HUES6 (cell line): ENCODE data around the gene HLA-DMB.
"Not testable (repeated sequence)": the region's sequence is repeated elsewhere in the genome, so short reads cannot be mapped to it uniquely, and the experiment has no call there.

Experiments used
- H3K27ac ChIP-seq: 2 replicates; pipeline ENCODE4 v1.7.0; 2013; ENCODE audit warnings: low read depth, mild to moderate bottlenecking, low read length, inconsistent platforms
- H3K27me3 ChIP-seq: 2 replicates; pipeline ENCODE4 v1.6.1; 2013; ENCODE audit warnings: low read length; ENCODE audit not compliant: control insufficient read depth, insufficient read depth
- H3K36me3 ChIP-seq: 2 replicates; pipeline ENCODE4 v1.6.1; 2013; ENCODE audit warnings: low read length; ENCODE audit not compliant: control insufficient read depth, insufficient read depth
- H3K4me1 ChIP-seq: 2 replicates; pipeline ENCODE4 v1.6.1; 2013; ENCODE audit warnings: low read length; ENCODE audit not compliant: control insufficient read depth, insufficient read depth
- H3K4me3 ChIP-seq: 2 replicates; pipeline ENCODE4 v1.5.1; 2013; ENCODE audit warnings: low read depth, low read length
- H3K9ac ChIP-seq: one replicate; pipeline ENCODE4 v1.6.1; 2013; ENCODE audit warnings: mild to moderate bottlenecking, low read length
- H3K9me3 ChIP-seq: 2 replicates; pipeline ENCODE4 v1.6.1; 2013; ENCODE audit warnings: low read depth, low read length; ENCODE audit not compliant: control insufficient read depth, insufficient read depth

Gene HLA-DMB

GRCh38 chr6:32945953-32946352 lies 5.1 kb upstream of the HLA-DMB start:
- peaks cover 4% of the 10 kb centered on the region; the same call in 1 of the 2 replicates for H3K4me1 ChIP-seq
- no peak overlapping the region for H3K9ac ChIP-seq
- H3K27me3 ChIP-seq: no peaks in the 10 kb centered on the region
- no peak overlapping the region for H3K27ac ChIP-seq
- H3K4me3 ChIP-seq: no peak overlapping the region
- no peaks in the 10 kb centered on the region for H3K9me3 ChIP-seq
- no peaks in the 10 kb centered on the region for H3K36me3 ChIP-seq

GRCh38 chr6:32945108-32945760 lies 4.4 kb upstream of the HLA-DMB start:
- Histone ChIP-seq H3K27ac (no peak overlapping the region), H3K4me1 (peaks cover 4% of the 10 kb centered on the region; the same call in 1 of the 2 replicates), H3K4me3 (no peak overlapping the region), H3K9ac (no peak overlapping the region), H3K9me3 (no peaks in the 10 kb centered on the region), H3K36me3 (no peaks in the 10 kb centered on the region), H3K27me3 (no peaks in the 10 kb centered on the region)

DNA sequence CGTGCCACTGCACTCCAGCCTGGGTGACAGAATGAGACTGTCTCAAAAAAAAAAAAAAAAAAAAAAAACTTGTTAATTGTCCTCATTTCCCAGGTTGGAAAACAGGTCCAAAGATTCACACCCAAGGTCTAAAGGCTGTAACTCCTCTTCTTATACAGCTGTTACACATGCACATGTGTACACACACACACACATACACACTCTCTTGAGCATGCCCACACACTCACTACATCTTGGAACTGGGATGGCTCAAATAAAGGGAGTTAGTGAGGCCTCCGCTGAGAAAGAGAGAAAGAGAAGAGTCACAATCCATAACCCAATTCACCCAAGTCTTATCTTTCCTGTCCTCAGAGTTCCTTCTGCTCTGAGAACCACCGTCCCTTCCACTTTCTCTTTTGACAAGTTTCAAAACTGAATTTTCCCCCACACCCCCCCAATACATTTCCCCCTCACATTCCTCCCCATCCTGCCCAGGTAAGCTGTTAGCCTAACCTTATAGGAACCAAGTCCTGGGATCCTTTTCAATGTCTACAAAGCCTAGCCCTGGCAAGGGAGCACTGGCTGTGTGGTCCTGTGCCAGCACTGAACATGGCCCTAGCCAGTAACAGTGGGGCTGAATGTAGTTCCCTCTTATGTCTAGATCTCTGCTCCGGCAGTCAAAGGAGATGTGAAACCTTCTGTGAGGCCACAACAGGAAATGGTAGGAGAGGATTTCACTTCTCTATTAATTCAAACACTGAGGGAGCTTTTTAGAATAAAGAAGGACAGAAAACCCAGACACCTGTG lies 3.2 kb upstream of the HLA-DMB start:
- no peak overlapping the region for H3K27ac ChIP-seq
- H3K4me3 ChIP-seq: no peak overlapping the region
- H3K9me3 ChIP-seq: no peaks in the 10 kb centered on the region
- no peaks in the 10 kb centered on the region for H3K36me3 ChIP-seq
- peaks cover 4% of the 10 kb centered on the region; the same call in 1 of the 2 replicates for H3K4me1 ChIP-seq
- no peaks in the 10 kb centered on the region; the same call in 1 of the 2 replicates for H3K27me3 ChIP-seq
- H3K9ac ChIP-seq: no peak overlapping the region

DNA sequence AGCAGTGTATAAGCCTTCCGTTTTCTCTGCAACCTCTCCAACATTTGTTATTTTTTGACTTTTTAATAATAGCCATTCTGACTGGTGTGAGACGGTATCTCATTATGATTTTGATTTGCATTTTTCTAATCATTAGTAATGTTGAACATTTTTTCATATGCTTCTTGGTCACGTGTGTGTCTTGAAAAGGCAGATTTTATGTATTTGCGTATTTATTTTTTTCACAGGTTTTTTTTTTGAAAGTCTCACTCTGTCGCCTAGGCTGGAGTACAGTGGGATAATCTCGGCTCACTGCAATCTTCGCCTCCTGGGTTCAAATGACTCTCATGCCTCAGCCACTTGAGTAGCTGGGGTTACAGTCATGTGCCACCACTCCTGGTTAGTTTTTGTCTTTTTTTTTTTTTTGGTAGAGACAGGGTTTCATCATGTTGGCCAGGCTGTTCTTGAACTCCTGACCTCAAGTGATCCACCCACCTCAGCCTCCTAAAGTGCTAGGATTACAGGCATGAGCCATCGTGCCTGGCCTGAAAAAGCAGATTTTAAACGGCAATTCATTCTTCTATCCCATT lies 1.8 kb upstream of the HLA-DMB start:
- H3K27ac ChIP-seq, H3K4me1 ChIP-seq, H3K27me3 ChIP-seq, H3K36me3 ChIP-seq, H3K9ac ChIP-seq, H3K4me3 ChIP-seq, H3K9me3 ChIP-seq: not testable (repeated sequence)

DNA sequence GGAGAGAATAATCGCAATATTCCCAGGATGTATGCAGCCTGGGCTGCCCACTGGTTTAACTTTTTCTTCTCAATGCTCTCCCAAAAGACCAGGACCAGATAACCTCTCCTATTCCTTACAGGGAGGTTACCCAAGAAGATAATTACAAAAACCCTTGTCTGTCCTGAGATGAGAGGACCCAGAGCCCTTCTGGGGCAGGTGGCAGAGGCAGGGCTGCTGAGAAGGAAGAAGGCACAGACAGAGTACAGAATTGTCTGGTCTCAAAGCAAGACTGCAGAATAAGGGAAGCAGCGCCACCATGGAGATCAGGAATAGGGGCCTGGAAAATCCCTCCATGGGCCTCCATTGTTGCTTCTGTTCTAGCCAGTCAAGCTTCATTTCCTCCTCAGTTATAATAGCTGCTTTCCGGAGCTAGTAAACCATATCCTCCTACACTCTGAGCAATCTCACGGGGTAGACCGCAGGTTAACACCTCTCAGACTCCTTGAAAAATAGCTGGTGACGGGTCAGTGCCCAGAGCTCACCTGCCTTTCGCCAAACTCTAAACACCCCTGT lies 463 bp upstream of the HLA-DMB start:
- H3K27ac ChIP-seq: no peak overlapping the region

DNA sequence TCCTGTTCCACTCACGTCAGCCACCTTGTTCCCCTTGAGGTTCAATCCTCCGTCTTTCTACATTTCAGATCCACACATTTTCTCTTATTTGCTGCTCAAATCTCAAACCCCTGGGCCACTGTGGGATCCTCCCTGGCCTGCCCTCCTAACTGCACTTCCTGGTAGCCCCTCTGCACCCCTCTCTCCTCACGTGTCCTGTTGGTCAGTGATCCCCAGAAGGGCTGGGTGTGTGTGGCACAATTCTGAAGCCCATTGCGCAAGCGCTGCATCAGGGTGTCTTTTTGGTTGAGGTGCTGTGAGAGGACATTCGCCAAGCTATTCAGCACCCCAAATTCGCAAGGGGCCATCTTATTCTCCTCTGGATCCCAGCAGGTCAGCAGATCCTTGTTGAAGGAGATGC lies 2.3 kb downstream of the HLA-DMB start:
- Histone ChIP-seq H3K36me3 (no peaks in the 10 kb centered on the region), H3K27me3 (peaks cover 34% of the 10 kb centered on the region), H3K4me3 (no peak overlapping the region)

More for the DNA sequence above, 463 bp upstream of the HLA-DMB start:
- H3K9me3 ChIP-seq: no peaks in the 10 kb centered on the region
- H3K4me3 ChIP-seq: no peak overlapping the region
- H3K9ac ChIP-seq: no peak overlapping the region
- no peaks in the 10 kb centered on the region for H3K36me3 ChIP-seq
- H3K27me3 ChIP-seq: peaks cover 15% of the 10 kb centered on the region
- peaks cover 4% of the 10 kb centered on the region; the same call in 1 of the 2 replicates for H3K4me1 ChIP-seq

DNA sequence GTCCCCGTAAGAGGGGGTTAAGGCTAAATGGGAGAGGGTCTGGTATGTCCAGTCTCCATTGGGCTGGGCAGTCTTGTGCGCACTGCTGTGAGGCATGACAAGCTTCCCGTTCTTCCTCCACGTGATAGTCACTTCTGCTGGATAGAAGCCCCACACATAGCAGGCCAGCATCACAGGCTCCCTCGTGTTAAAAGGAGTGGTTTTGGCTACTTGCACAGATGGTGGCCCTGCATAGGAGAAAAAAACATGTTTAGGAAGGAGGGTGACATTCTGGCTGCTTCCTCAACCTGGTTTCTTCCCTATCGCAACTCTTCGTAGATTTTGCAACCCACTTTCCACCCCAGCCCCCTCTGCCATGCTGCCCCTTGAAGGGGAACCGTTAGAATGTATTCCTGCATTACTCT lies 3.6 kb downstream of the HLA-DMB start:
- Histone ChIP-seq H3K4me1 (peaks cover 4% of the 10 kb centered on the region; the same call in 1 of the 2 replicates), H3K27me3 (peaks cover 34% of the 10 kb centered on the region), H3K9ac (no peak overlapping the region), H3K9me3 (no peaks in the 10 kb centered on the region), H3K36me3 (no peaks in the 10 kb centered on the region), H3K27ac (no peak overlapping the region), H3K4me3 (no peak overlapping the region)

More for the DNA sequence above, 2.3 kb downstream of the HLA-DMB start:
- Histone ChIP-seq H3K27ac (no peak overlapping the region), H3K4me1 (peaks cover 4% of the 10 kb centered on the region; the same call in 1 of the 2 replicates), H3K9me3 (no peaks in the 10 kb centered on the region), H3K9ac (no peak overlapping the region)

DNA sequence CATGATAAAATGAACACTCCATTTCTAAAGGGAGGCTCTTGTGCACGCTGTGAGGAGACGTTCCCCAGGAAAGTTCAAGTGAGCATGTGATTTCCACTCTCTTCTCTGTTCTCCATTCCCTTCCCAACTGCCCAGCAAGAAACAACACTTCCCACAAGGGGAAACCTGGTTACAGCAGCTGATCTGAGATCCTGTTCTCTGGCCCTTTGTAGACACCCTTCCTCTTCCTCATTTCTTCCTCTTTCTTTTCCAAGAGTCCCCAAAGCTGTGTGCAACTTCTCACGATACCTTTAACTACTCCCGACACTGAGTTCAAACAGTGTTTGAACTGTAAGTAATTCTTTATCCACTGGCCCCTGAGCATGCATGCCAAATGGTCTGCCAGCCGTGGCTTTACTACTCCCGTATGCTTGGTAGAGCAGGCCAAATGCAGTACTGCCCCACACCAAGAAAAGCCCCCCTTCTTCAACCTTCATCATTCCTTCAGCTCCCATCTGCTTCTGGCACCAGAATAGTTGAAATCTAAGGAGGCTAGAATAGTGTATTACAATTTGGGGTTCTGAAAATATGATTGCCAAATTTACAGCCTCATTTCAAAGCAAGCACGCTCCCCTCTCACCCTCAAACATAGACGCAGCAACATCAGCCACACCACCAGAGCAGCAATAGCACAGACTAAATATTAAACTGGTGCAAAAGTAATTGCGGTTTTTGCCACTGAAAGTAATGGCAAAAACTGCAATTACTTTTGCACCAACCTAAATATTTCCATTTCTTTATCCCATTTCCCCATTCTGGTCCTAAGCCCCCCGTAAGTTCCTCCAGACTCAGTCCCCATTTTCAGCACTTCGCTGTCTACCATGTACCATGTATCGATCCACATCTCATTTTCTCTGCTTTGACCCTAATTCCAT lies 4.3 kb downstream of the HLA-DMB start:
- no peaks in the 10 kb centered on the region for H3K36me3 ChIP-seq
- H3K4me1 ChIP-seq: peaks cover 4% of the 10 kb centered on the region; the same call in 1 of the 2 replicates
- no peak overlapping the region for H3K9ac ChIP-seq
- no peaks in the 10 kb centered on the region for H3K9me3 ChIP-seq
- no peak overlapping the region for H3K4me3 ChIP-seq
- H3K27me3 ChIP-seq: peaks cover 34% of the 10 kb centered on the region
- H3K27ac ChIP-seq: no peak overlapping the region

- H3K9me3 ChIP-seq: no peaks in the 10 kb centered on the region
- H3K9ac ChIP-seq: no peak overlapping the region
- no peak overlapping the region for H3K4me3 ChIP-seq
- H3K4me1 ChIP-seq: no peaks in the 10 kb centered on the region
- H3K27ac ChIP-seq: no peak overlapping the region
- peaks cover 39% of the 10 kb centered on the region for H3K27me3 ChIP-seq
- H3K36me3 ChIP-seq: no peaks in the 10 kb centered on the region
Observed at GRCh38 chr6:32935551-32936238, 5.1 kb downstream of the HLA-DMB start.

GRCh38 chr6:32933661-32934085 lies 7.2 kb downstream of the HLA-DMB start:
- Histone ChIP-seq H3K9ac (no peak overlapping the region), H3K27ac (no peak overlapping the region), H3K4me1 (no peaks in the 10 kb centered on the region), H3K36me3 (no peaks in the 10 kb centered on the region), H3K4me3 (no peak overlapping the region), H3K27me3 (peaks cover 39% of the 10 kb centered on the region), H3K9me3 (no peaks in the 10 kb centered on the region)
